ENCODE measurements around the gene NLRP13.

The NLRP13 gene

DNA sequence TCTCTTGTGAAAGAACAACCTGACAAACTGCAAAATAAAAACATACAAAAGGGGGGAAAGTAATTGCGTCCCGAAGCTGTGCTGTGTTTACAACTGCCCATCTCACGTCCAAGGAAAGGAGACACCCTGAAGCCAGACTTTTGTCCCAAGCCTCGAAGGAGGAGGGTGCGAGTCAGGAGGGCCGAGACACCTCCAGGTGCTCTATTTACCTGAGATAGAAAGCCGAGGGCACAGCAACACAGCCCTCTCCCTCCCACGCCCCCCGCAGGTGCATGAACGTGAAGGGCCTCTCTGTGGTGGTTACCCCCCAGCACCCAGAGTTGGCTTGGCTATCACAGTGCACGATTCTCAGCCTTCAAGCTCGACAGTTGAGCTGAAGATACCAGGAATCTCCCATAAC lies 33.2 kb downstream of the NLRP13 start:
- no peak for DNase-seq

DNA sequence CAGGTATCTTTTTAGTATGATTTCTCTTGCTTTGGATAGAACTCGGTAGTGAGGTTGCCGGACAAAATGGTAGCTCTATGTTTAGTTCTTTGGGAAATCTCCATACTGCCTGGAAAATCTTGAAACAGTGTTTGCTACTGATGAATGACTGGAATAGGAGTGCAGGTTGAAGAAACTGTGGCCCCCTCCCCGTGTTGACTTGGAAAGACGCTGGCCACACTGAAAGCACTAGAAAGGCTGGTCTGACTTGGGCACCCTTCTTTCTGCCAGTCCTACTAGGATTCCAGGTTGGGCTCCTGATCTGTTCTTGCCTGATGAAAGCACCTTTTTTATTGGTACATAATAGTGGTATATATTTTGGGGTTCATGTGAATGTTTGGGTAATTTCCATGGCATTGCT lies 49.5 kb downstream of the NLRP13 start:
- DNase-seq: no peak

DNA sequence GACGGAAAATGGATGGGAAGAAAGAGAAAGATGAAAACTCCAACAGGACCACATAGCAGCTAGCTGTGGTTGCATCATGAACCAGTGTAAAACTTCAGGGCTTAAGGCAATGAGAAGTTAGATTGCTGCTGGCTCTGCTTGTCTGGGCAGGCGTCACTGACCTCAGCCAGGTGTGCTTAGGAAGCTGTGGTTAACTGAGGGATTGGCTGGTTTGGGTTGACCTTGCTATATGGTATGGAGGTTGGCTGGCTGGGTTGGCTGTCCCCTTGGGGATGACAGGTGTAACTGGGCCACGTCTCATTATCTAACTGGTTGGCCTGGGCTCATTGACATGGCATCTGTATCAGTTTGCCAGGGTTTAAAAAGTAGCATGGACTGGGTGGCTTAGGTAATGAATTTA lies 54.9 kb downstream of the NLRP13 start:
- DNase-seq: no peak

DNA sequence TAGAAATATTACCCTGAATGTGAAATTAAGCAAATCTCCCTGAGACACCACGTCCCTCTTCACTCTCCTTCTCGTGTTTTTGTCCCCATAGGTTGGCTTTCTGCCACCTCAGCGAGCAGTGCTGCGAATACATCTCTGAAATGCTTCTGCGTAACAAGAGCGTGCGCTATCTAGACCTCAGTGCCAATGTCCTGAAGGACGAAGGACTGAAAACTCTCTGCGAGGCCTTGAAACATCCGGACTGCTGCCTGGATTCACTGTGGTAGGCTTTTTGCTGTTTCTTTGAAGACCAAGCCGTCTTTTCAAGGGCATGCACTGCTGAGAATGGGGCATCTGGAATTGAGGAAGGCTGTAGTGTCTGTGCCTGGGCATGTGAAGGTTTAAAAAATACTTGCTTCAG lies 61.4 kb downstream of the NLRP13 start:
- no peak for DNase-seq

DNA sequence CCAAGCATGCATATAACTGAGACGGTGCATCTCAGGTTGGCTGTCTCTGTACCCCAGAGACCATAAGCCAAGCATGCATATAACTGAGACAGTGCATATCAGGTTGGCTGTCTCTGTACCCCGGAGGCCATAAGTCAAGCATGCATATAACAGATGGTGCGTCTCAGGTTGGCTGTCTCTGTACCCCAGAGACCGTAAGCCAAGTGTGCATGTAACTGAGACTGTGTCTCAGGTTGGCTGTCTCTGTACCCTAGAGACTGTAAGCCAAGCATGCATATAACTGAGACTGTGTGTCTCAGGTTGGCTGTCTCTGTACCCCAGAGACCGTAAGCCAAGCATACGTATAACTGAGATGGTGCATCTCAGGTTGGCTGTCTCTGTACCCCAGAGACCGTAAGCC lies 65.0 kb downstream of the NLRP13 start:
- DNase-seq: no peak

DNA sequence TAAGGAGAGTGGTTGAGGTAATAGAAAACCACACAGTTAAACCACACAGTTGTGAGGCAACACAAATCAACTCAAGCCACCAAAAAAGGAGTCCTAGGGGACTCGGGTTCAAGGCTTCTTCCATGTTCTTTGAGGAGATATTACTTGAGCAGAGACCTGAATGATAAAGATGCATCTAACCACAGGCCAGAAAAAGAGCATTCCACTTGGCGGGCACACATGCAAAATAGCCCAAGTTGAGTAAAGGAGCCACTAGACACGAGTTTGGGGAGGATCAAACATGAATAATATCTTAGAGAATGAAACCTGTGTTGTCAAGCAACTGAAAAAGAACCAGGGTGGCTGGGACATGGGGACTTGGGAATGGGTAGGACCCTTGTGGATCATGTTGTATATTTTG lies 65.6 kb downstream of the NLRP13 start:
- DNase-seq: no peak

DNA sequence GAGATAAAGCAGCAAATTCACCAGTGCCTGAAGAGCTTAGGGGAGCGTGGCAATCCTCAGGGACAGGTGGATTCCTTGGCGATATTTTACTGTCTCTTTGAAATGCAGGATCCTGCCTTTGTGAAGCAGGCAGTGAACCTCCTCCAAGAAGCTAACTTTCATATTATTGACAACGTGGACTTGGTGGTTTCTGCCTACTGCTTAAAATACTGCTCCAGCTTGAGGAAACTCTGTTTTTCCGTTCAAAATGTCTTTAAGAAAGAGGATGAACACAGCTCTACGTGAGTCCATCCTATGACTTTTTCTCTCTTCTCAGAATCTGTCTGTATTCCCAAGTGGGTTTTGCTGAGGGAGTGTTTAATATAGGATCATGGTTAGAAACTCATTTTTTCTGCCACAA lies 73.2 kb downstream of the NLRP13 start:
- DNase-seq: no peak

DNA sequence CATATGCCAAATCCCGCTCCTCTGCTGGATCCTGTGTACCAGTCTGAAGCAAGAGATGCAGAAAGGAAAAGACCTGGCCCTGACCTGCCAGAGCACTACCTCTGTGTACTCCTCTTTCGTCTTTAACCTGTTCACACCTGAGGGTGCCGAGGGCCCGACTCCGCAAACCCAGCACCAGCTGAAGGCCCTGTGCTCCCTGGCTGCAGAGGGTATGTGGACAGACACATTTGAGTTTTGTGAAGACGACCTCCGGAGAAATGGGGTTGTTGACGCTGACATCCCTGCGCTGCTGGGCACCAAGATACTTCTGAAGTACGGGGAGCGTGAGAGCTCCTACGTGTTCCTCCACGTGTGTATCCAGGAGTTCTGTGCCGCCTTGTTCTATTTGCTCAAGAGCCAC lies 73.7 kb downstream of the NLRP13 start:
- DNase-seq: no peak

DNA sequence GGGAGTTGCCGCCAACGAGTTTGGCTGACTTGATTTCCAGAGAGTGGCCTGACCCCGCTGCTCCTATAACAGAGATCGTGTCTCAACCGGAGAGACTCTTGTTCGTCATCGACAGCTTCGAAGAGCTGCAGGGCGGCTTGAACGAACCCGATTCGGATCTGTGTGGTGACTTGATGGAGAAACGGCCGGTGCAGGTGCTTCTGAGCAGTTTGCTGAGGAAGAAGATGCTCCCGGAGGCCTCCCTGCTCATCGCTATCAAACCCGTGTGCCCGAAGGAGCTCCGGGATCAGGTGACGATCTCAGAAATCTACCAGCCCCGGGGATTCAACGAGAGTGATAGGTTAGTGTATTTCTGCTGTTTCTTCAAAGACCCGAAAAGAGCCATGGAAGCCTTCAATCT lies 74.2 kb downstream of the NLRP13 start:
- no peak for DNase-seq

DNA sequence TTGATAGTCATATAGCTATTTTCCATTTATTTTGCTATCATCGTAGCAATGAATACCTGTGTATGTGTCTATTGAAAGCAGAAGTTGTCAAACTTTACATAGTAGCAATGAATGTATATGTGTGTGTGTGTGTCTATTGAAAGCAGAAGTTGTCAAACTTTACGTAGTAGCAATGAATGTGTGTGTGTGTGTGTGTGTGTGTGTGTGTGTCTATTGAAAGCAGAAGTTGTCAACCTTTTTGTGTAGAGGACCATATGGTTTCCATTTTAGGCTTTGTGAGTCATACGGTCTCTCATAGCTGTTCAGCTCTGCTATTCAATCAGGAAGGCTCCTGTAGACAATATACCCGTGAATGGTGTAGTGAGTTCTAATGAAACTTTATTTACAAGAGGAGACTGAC lies 75.0 kb downstream of the NLRP13 start:
- no peak for DNase-seq

DNA sequence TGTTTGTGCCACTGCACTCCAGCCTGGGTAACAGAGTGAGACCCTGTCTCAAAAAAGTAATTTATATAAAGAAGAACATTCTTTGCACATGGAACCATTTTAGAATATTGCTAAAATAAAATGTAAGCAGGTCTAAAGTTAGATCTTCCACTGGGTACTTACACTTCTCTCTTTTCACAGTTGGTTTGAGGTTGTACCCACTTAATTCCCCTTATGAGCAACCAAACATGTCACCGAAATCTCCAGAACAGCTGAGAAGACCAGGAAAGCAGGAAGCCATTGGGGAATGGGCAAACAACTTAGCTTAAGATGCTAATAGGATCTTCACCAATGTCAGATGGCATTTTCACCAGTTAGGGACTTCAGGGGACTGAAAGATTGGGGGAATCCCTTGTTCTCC lies 77.0 kb downstream of the NLRP13 start:
- DNase-seq: no peak

All from activated CD4-positive, alpha-beta T cell treated with anti-CD3 and anti-CD28 coated beads for 48 hours (primary cell).